ENCODE data around the gene RHOT1. TPM values are rescaled to one million over a fixed set of nuclear protein-coding genes. Genes with fewer than 3 reads are reported as not detected.

Gene RHOT1
- total RNA-seq, 1 experiment from 2014 or later = 50.5 TPM

DNA sequence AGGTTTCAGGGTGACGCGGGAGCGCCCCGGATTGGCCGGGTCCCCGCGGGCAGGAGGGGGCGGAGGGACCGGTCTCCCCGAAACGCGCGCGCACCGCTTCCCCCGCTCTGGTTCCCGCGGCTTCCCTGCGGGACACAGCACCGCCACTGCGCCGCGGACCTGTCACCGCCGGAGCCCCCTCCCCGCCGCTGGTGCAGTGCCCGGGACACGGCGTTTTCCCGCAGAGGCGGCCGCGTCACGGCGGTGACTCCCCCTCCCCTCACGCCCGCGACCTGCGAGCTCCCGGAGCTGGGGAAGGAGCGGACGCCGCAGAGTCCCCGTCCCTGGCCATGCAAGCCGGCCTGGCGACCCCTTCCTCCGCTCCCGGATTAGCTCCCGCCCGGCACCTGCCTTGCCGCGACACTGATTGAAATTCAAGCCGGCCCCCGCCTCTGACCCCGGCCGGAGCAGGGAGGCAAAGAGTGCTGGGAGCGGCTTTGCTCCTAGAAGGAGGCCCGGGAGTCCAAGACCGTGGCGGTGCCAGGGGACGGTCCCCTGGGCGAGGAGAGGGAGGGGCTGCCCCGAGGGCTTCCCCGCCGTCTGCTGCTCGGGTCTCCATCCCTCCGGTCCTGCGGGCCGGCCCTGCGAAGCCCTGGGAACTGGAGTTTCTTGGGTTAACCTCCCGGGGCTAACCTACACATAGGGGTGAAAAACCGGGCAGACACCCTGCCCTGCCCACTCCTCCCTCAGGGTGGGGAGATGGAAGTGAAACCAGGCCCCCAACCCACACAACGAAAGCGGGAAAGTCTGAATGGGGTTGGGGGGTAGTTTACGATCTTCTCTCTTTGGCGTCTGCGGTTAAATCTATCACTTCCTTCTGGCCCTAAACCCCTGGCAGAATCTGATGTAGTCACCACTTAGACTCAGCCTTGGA, 124.3 kb downstream of the RHOT1 start:
- no peak for DNase-seq (ENCODE audit: extremely low read depth, low read depth)

DNA sequence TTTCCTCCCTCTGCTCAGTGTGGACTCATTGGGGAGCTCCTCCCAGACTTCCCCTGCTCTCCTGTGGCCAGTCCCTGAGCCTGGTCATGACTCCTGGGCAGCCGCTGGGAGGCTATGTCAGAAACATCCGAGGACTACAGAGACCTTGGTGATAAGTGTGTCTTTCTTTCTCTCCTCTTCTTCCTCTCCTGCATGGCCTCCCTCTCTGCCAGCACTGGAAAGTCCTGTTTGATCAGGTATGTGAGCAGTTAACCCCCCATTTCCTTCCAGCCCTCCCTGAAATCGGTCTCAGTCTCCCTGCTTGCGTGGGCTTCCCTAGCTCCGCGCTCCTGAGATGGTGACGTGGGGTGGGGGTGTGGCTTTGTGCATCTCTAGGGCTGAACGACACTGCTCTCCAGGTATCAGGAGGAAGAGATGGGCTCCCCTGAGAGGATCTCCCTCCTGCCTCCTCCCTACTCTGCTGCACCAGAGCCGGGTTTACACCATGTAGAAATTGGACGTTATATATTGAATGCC, 125.4 kb downstream of the RHOT1 start:
- no peak for DNase-seq (ENCODE audit: extremely low read depth, low read depth)

DNA sequence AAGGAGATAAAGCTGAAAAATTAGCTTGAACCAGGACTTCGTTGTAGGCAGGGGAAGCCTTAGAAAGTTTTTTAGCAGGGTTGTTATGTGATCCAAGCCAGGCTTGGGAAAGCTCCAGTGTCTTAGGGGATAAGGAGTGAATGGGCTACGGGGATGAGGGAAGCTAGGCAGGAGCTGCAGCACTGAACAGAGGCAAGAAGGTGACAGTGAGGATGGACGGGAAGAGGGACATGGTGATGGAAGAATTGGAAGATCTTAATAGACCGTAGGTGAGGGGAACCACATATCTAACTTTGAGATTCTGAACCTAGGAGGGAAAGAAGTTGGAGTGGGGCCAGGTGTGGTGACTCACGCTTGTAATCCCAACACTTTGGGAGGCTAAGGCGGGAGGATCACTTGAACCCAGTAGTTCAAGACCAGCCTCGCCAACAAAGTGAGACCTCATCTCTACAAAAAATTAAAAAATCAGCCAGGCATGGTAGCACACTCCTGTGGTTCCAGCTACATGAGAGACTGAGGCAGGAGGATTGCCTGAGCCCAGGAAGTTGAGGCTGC, 126.5 kb downstream of the RHOT1 start:
- DNase-seq (ENCODE audit: extremely low read depth, low read depth) = no peak

GRCh38 chr17:32269377-32269776, 127.1 kb downstream of the RHOT1 start:
- DNase-seq (ENCODE audit: extremely low read depth, low read depth) = no peak

- DNase-seq (ENCODE audit: extremely low read depth, low read depth) = no peak
These were observed 129.5 kb downstream of the RHOT1 start for GRCh38 chr17:32271844-32272243.

DNA sequence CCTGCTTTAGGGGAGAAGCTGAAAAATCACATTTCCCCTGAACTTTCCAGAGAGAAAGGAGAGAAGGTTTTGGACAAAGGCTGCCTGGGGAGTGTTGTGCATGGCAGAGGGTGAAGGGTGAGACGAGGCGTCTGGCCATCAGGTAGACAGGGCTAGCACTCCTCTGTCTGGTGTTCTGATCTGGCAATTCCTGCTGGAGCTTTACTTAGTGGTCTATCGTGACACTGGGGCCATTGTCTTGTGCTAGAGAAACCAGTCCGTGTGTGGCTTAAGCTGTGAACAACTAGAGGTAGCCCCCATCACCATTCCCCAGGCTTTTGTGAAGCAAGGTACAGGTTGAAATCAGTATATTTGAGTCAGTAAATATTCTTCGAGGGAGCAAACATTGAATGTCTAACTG, 131.8 kb downstream of the RHOT1 start:
- DNase-seq (ENCODE audit: extremely low read depth, low read depth) = no peak

- DNase-seq (ENCODE audit: extremely low read depth, low read depth) = no peak
These were observed 132.3 kb downstream of the RHOT1 start for GRCh38 chr17:32274643-32275042.

Small RNA genes lying within 50 kb of the gene (small RNA-seq; reads per million reads assigned to genes)
- 0 to 0.29 reads per million in 2 experiments for gene UBL5P2

Other genes starting within 250 kb of the RHOT1 start
- 78.7 and 89.8 TPM in 2 replicates for gene UTP6, start 240.8 kb upstream of the RHOT1 start, total RNA-seq (2014; rRNA removed; shearing (Covaris generic))
- 21.7 and 23.6 TPM in 2 replicates for gene SUZ12, start 205.5 kb upstream of the RHOT1 start, total RNA-seq (2014; rRNA removed; shearing (Covaris generic))
- 8.7 and 13.2 TPM in 2 replicates for gene LRRC37B, start 135.1 kb upstream of the RHOT1 start, total RNA-seq (2014; rRNA removed; shearing (Covaris generic))
- 0.25 and 0.43 TPM in 2 replicates for gene RHBDL3, start 123.3 kb downstream of the RHOT1 start, total RNA-seq (2014; rRNA removed; shearing (Covaris generic))
- 39.6 and 49.7 TPM in 2 replicates for gene C17orf75, start 199.7 kb downstream of the RHOT1 start, total RNA-seq (2014; rRNA removed; shearing (Covaris generic))
- 121 and 152 TPM in 2 replicates for gene ZNF207, start 207.7 kb downstream of the RHOT1 start, total RNA-seq (2014; rRNA removed; shearing (Covaris generic))

All from NCI-H460 (cell line).